HEK293 (cell line): ENCODE results near the gene ERCC1.

Source experiments
- CTCF ChIA-PET: fragments of 350-600 bp; formaldehyde crosslinking; extraction: SDS; loops from one replicate; lab custom pipeline; 2021; ENCODE audit warnings: antibody characterized with exemption; lab: Yijun Ruan, JAX
- POLR2A ChIA-PET: fragments of 300-600 bp; formaldehyde crosslinking; extraction: SDS; loops from one replicate; lab custom pipeline; 2020; ENCODE audit warnings: antibody characterized with exemption, inconsistent platforms; lab: Yijun Ruan, JAX
- H3K27ac ChIP-seq: fragments of 200-500 bp; sonication (Bioruptor generic); 2 replicates; pipeline ENCODE4 v1.5.1; 2014; ENCODE audit warnings: low read depth, low read length, control low read depth, inconsistent platforms; ENCODE audit errors: extremely low read depth
- H3K36me3 ChIP-seq, 2 experiments: fragments of 200-500 bp in 1 of 2; sonication (Bioruptor generic) in 1 of 2; 1 replicate in 1 of 2; 2 replicates in 1 of 2; pipeline ENCODE4 v1.5.1; 2014 to 2017; ENCODE audit warnings: inconsistent platforms in 2 of 2, low read length in 2 of 2; ENCODE audit not compliant: control insufficient read depth in 2 of 2, insufficient read depth in 1 of 2
- H3K4me1 ChIP-seq: fragments of 200-500 bp; sonication (Bioruptor generic); 2 replicates; pipeline ENCODE4 v1.5.1; 2014; ENCODE audit warnings: mild to moderate bottlenecking, low read length, inconsistent platforms; ENCODE audit not compliant: control insufficient read depth, insufficient read depth
- H3K4me3 ChIP-seq: 2 replicates; pipeline ENCODE4 v1.5.1; 2011; ENCODE audit warnings: low read depth, mild to moderate bottlenecking, control low read depth, low read length, moderate library complexity
- H3K9me3 ChIP-seq: fragments of 200-500 bp; sonication (Bioruptor generic); 2 replicates; pipeline ENCODE4 v1.5.1; 2014; ENCODE audit warnings: low read depth, low read length, inconsistent platforms; ENCODE audit not compliant: control insufficient read depth, insufficient read depth
- BCL11B ChIP-seq: fragments of 450-650 bp; formaldehyde crosslinking; IDR thresholded peaks from 2 replicates; pipeline ENCODE4 v1.5.1; 2016; ENCODE audit warnings: low read depth, missing biosample characterization, missing genetic modification characterization
- EGR2 ChIP-seq: fragments of 450-650 bp; formaldehyde crosslinking; IDR thresholded peaks from 2 replicates; pipeline ENCODE4 v1.5.1; 2016; ENCODE audit warnings: low read depth, missing biosample characterization, missing genetic modification characterization
- GFI1B ChIP-seq: fragments of 450-650 bp; formaldehyde crosslinking; IDR thresholded peaks from 2 replicates; pipeline ENCODE4 v1.5.1; 2016; ENCODE audit warnings: missing biosample characterization, missing genetic modification characterization
- GLIS2 ChIP-seq: fragments of 450-650 bp; formaldehyde crosslinking; IDR thresholded peaks from 2 replicates; pipeline ENCODE4 v1.5.1; 2016; ENCODE audit warnings: missing biosample characterization, missing genetic modification characterization
- KLF1 ChIP-seq: fragments of 450-650 bp; formaldehyde crosslinking; IDR thresholded peaks from 2 replicates; pipeline ENCODE4 v1.5.1; 2016; ENCODE audit warnings: missing biosample characterization, missing genetic modification characterization
- KLF10 ChIP-seq: fragments of 450-650 bp; IDR thresholded peaks from 2 replicates; pipeline ENCODE4 v1.5.1; 2018; ENCODE audit warnings: missing biosample characterization, mild to moderate bottlenecking, missing genetic modification characterization
- KLF16 ChIP-seq: fragments of 450-650 bp; formaldehyde crosslinking; IDR thresholded peaks from 2 replicates; pipeline ENCODE4 v1.5.1; 2017; ENCODE audit warnings: missing biosample characterization, missing genetic modification characterization
- OSR2 ChIP-seq: fragments of 450-650 bp; formaldehyde crosslinking; IDR thresholded peaks from 2 replicates; pipeline ENCODE4 v1.5.1; 2016; ENCODE audit warnings: missing biosample characterization, missing genetic modification characterization
- PRDM10 ChIP-seq: fragments of 450-650 bp; formaldehyde crosslinking; IDR thresholded peaks from 2 replicates; pipeline ENCODE4 v1.5.1; 2016; ENCODE audit warnings: missing biosample characterization, missing genetic modification characterization
- YY1 ChIP-seq: fragments of 450-650 bp; formaldehyde crosslinking; IDR thresholded peaks from 2 replicates; pipeline ENCODE4 v1.5.1; 2018; ENCODE audit warnings: missing biosample characterization, missing genetic modification characterization
- ZBTB10 ChIP-seq: fragments of 450-650 bp; formaldehyde crosslinking; IDR thresholded peaks from 2 replicates; pipeline ENCODE4 v1.5.1; 2016; ENCODE audit warnings: missing biosample characterization, missing genetic modification characterization
- ZBTB8A ChIP-seq: fragments of 450-650 bp; formaldehyde crosslinking; IDR thresholded peaks from 2 replicates; pipeline ENCODE4 v1.5.1; 2016; ENCODE audit warnings: missing biosample characterization, missing genetic modification characterization
- ZEB2 ChIP-seq: fragments of 450-650 bp; formaldehyde crosslinking; IDR thresholded peaks from 2 replicates; pipeline ENCODE4 v1.5.1; 2016; ENCODE audit warnings: missing biosample characterization, missing genetic modification characterization
- ZFP3 ChIP-seq: fragments of 450-650 bp; formaldehyde crosslinking; IDR thresholded peaks from 2 replicates; pipeline ENCODE4 v1.5.1; 2016; ENCODE audit warnings: low read depth, missing biosample characterization, missing genetic modification characterization
- ZFP37 ChIP-seq: fragments of 450-650 bp; formaldehyde crosslinking; IDR thresholded peaks from 2 replicates; pipeline ENCODE4 v1.5.1; 2016; ENCODE audit warnings: missing biosample characterization, missing genetic modification characterization
- ZNF138 ChIP-seq: fragments of 450-650 bp; formaldehyde crosslinking; IDR thresholded peaks from 2 replicates; pipeline ENCODE4 v1.5.1; 2016; ENCODE audit warnings: missing biosample characterization, missing genetic modification characterization, borderline replicate concordance
- ZNF140 ChIP-seq: fragments of 450-650 bp; formaldehyde crosslinking; IDR thresholded peaks from 2 replicates; pipeline ENCODE4 v1.5.1; 2016; ENCODE audit warnings: missing biosample characterization, missing genetic modification characterization
- ZNF26 ChIP-seq: fragments of 450-650 bp; formaldehyde crosslinking; IDR thresholded peaks from 2 replicates; pipeline ENCODE4 v1.5.1; 2016; ENCODE audit warnings: missing biosample characterization, missing genetic modification characterization
- ZNF266 ChIP-seq: fragments of 450-650 bp; formaldehyde crosslinking; IDR thresholded peaks from 2 replicates; pipeline ENCODE4 v1.5.1; 2016; ENCODE audit warnings: missing biosample characterization, missing genetic modification characterization, low read depth
- ZNF341 ChIP-seq: fragments of 450-650 bp; formaldehyde crosslinking; IDR thresholded peaks from 2 replicates; pipeline ENCODE4; 2016; ENCODE audit warnings: low read depth, missing biosample characterization, missing genetic modification characterization
- ZNF561 ChIP-seq: fragments of 450-650 bp; IDR thresholded peaks from 2 replicates; pipeline ENCODE4 v1.5.1; 2018; ENCODE audit warnings: missing biosample characterization, missing genetic modification characterization, borderline replicate concordance
- ZNF580 ChIP-seq: fragments of 450-650 bp; formaldehyde crosslinking; IDR thresholded peaks from 2 replicates; pipeline ENCODE4 v1.5.1; 2016; ENCODE audit warnings: missing biosample characterization, missing genetic modification characterization
- ZNF596 ChIP-seq: fragments of 450-650 bp; IDR thresholded peaks from 2 replicates; pipeline ENCODE4 v1.5.0; 2018; ENCODE audit warnings: missing biosample characterization, mild to moderate bottlenecking, missing genetic modification characterization, moderate library complexity
- ZNF645 ChIP-seq: fragments of 450-650 bp; formaldehyde crosslinking; IDR thresholded peaks from 2 replicates; pipeline ENCODE4; 2016; ENCODE audit warnings: missing biosample characterization, missing genetic modification characterization
- ZNF768 ChIP-seq: fragments of 450-650 bp; formaldehyde crosslinking; IDR thresholded peaks from 2 replicates; pipeline ENCODE4 v1.5.1; 2018; ENCODE audit warnings: missing biosample characterization, mild to moderate bottlenecking, missing genetic modification characterization

Gene ERCC1

GRCh38 chr19:45469945-45470761 lies 46.4 kb upstream of the ERCC1 start (continued):
- TF ChIP-seq GFI1B (no peak), ZNF645 (tag by site-specific recombination) (no peak), ZNF561 (tag by site-specific recombination) (no peak; the same call in 1 of the 2 replicates), ZNF266 (no peak), ZNF138 (tag by site-specific recombination) (no peak), BCL11B (tag by site-specific recombination) (no peak), ZNF341 (tag by site-specific recombination) (no peak; the same call in 1 of the 2 replicates), OSR2 (tag by site-specific recombination) (no peak)

GRCh38 chr19:45469132-45469944 lies 45.6 kb upstream of the ERCC1 start:
- ChIA-PET CTCF (interaction anchor here (0.6 to 7.6 kb wide), 10 partner anchors 9 to 89 kb away, joined by 3 to 86 read pairs (median 6); no protein-coding TSS in a partner anchor), POLR2A (interaction anchor here (0.6 to 3.1 kb wide), 11 partner anchors 9 to 558 kb away, joined by 3 to 52 read pairs (median 6); partner anchors contain the start of gene DMWD)
- Histone ChIP-seq H3K36me3 (no peaks in the 10 kb centered on the region), H3K9me3 (no peaks in the 10 kb centered on the region), H3K4me1 (peaks cover 5% of the 10 kb centered on the region; the same call in 1 of the 2 replicates), H3K4me3 (peak overlapping the region; percentile 65), H3K27ac (peak overlapping the region; percentile 45)
- peak; percentile 97 for TF ChIP-seq ZBTB10 (tag by site-specific recombination)
- TF ChIP-seq YY1: no peak
- TF ChIP-seq ZNF596 (tag by site-specific recombination): no peak
- TF ChIP-seq ZFP37 (tag by site-specific recombination): no peak
- peak; percentile 60; the same call in 1 of the 2 replicates for TF ChIP-seq KLF1 (tag by site-specific recombination)
- no peak for TF ChIP-seq EGR2 (tag by site-specific recombination)
- peak; percentile 95 for TF ChIP-seq KLF10 (tag by site-specific recombination)
- peak; percentile 47; the same call in 1 of the 2 replicates for TF ChIP-seq PRDM10 (tag by site-specific recombination)
- no peak for TF ChIP-seq ZFP3
- TF ChIP-seq ZNF26 (tag by site-specific recombination): no peak
- TF ChIP-seq ZNF561 (tag by site-specific recombination): peak; percentile 75; the same call in 1 of the 2 replicates
- TF ChIP-seq ZNF140: no peak
- peak; percentile 84 for TF ChIP-seq KLF16 (tag by site-specific recombination)
- peak; percentile 64; the same call in 1 of the 2 replicates for TF ChIP-seq GLIS2
- TF ChIP-seq ZNF768 (tag by site-specific recombination): no peak
- TF ChIP-seq ZNF580 (tag by site-specific recombination): peak; percentile 2; the same call in 1 of the 2 replicates
- TF ChIP-seq ZBTB8A (tag by site-specific recombination): peak; percentile 59
- TF ChIP-seq ZEB2 (tag by site-specific recombination): peak; percentile 66
